Fibroblast of villous mesenchyme (primary cell): ENCODE data around the gene ZNF48. TPM values are rescaled to one million over a fixed set of nuclear protein-coding genes. Genes with fewer than 3 reads are reported as not detected.
"Not testable (repeated sequence)": the region's sequence is repeated elsewhere in the genome, so short reads cannot be mapped to it uniquely, and the experiment has no call there.

ENCODE experiments used
- DNase-seq: peaks from one replicate; pipeline ENCODE4 v3.0.0-alpha.2; 2010; ENCODE audit warnings: low read depth
- H3K4me3 ChIP-seq: 2 replicates; pipeline ENCODE4 v1.5.1; 2011; ENCODE audit warnings: low read depth, mild to moderate bottlenecking, low read length
- total RNA-seq: library from RNA; depleted of rRNA; stranded (reverse); fragments of >200 nt; gene quantifications from 2 replicates; pipeline ENCODE4 v1.2.3, GENCODE V29; 2012
- TF ChIP-seq, protein P1 (sequence below): IDR thresholded peaks from 2 replicates; pipeline ENCODE4 v1.5.1; 2012; ENCODE audit warnings: low read depth, mild to moderate bottlenecking, low read length; ENCODE audit not compliant: insufficient read depth

The ZNF48 gene
- total RNA-seq, 1 donor: 10.4 TPM

DNA sequence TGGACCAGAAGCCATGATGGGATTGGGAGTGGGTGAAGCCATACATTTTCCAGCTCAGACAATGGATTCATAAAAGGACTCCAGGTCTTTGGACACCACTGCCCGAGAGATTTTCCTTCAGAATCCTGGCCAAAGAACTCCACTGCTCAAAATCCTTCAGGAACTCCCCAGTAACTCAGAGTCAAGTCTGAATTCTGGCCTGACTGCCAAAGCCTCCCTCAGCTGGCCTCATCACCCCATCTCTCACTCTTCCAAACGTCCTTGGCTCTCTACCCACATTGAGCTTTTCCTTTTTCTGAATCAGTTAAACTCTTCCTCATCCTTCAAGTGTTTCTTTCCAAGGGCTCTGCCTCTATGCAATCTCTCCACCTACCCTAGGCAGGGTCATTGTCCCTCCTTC, 11.7 kb upstream of the ZNF48 start:
- H3K4me3 ChIP-seq: no peak overlapping the region
- DNase-seq: no peak
- TF ChIP-seq, protein P1, sequence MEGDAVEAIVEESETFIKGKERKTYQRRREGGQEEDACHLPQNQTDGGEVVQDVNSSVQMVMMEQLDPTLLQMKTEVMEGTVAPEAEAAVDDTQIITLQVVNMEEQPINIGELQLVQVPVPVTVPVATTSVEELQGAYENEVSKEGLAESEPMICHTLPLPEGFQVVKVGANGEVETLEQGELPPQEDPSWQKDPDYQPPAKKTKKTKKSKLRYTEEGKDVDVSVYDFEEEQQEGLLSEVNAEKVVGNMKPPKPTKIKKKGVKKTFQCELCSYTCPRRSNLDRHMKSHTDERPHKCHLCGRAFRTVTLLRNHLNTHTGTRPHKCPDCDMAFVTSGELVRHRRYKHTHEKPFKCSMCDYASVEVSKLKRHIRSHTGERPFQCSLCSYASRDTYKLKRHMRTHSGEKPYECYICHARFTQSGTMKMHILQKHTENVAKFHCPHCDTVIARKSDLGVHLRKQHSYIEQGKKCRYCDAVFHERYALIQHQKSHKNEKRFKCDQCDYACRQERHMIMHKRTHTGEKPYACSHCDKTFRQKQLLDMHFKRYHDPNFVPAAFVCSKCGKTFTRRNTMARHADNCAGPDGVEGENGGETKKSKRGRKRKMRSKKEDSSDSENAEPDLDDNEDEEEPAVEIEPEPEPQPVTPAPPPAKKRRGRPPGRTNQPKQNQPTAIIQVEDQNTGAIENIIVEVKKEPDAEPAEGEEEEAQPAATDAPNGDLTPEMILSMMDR: no peak

DNA sequence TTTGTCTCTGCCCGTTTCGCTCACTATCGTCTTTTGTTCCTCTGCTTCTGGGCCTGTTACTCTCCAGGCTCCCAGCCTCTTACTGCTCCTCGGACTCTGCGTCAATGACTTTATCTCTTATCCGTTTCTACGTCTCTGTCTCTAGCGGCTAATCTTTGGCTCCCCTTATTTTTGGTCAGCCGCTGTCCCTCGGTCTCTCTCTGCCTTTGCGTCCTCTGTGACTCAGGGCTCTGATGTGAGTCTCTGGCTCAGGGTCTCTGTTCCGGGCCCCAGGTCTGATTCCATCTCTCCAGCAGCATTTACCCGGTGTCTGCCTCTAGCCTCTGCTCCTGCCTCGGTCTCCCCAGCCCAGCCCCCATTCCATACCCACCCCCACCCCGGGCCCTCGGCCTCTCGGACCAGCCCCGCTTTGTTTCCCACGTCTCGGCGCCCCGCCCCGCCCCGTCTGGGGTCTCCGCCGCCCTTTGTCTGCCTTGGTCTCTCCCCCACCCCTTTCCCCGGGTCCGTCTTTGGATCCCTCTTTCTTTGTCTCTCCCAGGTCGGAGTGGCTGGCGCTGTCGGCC, 547 bp upstream of the ZNF48 start:
- peak; percentile 57 for DNase-seq
- TF ChIP-seq, protein P1: no peak
- peak overlapping the region; percentile 79 for H3K4me3 ChIP-seq

DNA sequence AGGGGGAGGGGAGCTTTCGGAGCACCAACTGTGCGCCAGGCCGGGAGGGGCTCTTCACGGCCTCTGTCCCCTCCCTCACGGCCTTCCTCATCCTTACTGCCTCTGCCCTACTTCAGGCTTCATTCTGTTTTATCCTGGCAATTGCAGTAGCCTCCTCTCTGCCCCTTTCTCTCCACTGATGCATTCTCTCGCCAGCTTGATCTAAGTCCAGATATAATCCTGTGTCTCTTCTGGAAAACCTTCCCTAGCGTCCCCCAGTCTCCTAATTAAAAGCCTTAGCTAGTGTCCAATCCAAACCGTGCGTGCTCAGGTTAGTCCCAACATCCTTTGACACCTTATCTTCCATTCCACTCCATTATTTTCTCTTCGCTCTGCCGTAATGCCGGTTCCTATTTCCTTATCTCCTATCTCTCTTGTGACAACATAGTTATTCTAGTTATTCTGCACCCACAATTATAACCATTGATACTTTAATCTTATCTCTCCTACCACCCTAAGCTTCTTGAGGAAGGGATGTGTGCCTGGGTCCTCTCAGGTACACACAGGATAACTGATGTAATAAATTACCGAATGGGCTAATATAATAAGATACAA, 869 bp downstream of the ZNF48 start:
- no peak for DNase-seq
- TF ChIP-seq, protein P1: no peak
- H3K4me3 ChIP-seq: peak overlapping the region; percentile 79

DNA sequence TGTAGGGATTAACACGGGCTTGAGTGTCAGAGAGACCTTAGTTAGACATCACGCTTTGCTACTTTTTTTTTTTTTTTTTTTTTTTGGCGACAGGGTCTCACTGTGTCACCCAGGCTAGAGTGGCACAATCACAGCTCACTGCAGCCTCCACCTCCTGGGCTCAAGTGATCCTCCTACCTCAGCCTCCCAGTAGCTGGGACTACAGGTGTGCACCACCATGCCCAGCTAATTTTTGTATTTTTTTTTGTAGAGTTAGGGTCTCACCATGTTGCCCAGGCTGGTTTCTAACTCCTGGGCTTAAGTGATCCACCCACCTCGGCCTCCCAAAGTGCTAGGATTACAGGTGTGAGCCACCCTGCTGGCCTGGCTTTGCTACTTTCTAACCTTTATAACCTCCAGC, 1.4 kb downstream of the ZNF48 start:
- not testable (repeated sequence) for DNase-seq, H3K4me3 ChIP-seq

DNA sequence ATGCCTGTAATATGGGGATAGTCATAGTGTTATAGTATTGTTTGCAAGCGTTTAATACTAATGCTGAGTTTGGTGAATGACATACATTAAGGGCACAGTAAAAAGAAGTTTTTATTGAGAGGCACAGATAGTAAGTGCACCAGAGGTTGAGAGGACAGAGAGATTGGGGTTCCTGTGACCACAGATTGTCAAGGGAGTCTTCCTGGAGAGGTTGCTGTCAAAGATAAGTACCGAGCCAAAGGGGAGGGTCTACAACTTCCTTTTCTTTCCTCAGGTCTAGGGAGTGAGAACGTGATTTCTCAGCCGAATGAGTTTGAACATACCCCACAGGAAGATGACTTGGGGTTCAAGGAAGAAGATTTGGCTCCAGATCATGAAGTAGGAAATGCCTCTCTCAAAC, 1.8 kb downstream of the ZNF48 start:
- DNase-seq: no peak
- TF ChIP-seq, protein P1: no peak
- no peak overlapping the region for H3K4me3 ChIP-seq

DNA sequence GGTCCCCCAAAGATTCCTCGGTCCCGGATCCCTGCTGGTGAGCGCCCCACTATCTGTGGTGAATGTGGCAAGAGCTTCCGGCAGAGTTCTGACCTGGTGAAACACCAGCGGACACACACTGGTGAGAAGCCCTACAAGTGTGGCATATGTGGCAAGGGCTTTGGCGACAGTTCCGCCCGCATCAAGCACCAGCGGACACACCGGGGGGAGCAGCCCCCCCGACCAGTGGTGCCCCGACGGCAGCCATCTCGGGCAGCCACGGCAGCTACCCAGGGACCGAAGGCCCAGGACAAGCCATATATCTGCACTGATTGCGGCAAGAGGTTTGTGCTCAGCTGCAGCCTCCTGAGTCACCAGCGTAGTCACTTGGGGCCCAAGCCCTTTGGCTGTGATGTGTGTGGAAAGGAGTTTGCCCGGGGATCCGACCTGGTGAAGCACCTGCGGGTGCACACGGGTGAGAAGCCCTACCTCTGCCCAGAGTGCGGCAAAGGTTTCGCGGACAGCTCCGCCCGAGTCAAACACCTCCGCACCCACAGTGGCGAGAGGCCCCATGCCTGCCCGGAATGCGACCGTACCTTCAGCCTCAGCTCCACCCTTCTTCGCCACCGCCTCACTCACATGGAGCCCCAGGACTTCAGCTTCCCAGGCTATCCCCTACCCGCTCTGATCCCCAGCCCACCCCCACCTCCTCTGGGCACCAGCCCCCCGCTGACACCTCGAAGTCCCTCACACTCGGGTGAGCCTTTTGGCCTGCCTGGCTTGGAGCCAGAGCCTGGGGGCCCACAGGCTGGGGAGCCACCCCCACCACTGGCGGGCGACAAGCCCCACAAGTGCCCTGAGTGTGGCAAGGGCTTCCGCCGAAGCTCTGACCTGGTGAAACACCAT, 2.8 kb downstream of the ZNF48 start:
- no peak overlapping the region for H3K4me3 ChIP-seq
- TF ChIP-seq, protein P1: no peak
- no peak for DNase-seq

DNA sequence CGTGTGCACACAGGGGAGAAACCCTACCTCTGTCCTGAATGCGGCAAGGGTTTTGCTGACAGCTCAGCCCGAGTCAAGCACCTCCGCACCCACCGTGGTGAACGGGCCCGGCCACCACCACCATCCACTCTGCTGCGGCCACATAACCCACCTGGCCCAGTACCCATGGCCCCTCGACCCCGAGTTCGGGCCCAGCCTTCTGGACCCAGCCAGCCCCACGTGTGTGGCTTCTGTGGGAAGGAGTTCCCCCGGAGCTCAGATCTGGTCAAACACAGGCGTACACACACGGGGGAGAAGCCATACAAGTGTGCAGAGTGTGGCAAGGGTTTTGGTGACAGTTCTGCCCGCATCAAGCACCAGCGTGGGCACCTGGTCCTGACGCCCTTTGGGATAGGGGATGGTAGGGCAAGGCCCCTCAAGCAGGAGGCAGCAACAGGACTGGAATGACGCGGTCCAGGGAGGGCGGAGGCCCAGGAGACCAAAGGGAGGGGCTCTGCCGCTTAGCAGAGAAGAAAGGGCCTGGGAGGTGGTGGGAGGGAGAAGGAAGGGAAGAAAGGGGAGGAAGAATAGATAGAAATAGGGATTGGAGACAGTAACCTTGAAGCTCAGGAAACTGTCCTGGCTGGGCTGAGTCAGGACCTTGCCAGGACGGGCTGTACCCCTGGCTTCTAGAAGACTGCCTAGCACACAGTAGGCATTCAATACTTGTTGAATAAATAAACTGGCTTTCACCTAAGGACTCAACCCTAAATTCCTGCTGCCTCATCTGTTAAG, 3.6 kb downstream of the ZNF48 start:
- TF ChIP-seq, protein P1: no peak
- DNase-seq: no peak
- no peak overlapping the region for H3K4me3 ChIP-seq
